VCaP (cell line): ENCODE measurements around the gene STIP1.

Experiments
- H3K27ac ChIP-seq: fragments of 450-650 bp; 2 replicates; pipeline ENCODE4 v1.5.1; 2017
- TF ChIP-seq, protein P1 (sequence below): fragments of 450-650 bp; conservative IDR thresholded peaks from 2 replicates; pipeline ENCODE4 v1.5.1; 2017; ENCODE audit warnings: mild to moderate bottlenecking, moderate library complexity

Gene STIP1

DNA sequence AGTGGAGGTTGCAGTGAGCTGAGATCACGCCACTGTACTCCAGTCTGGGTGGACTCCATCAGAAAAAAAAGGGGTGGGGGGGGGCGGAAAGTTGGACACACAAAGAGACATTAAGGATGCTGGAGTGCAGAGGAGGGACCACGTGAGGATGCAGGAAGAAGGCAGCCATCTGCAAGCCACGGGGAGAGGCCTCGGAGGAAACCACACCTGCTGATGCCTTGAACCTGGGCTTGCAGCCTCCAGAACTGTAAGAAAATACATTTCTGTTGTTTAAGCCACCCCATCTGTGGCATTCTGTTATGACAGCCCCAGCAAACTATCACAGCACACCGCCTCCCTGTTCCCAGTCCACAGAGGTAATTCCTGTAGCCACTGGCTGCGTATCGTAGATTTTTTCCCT is 9.2 kb upstream of the STIP1 start:
- TF ChIP-seq, protein P1, sequence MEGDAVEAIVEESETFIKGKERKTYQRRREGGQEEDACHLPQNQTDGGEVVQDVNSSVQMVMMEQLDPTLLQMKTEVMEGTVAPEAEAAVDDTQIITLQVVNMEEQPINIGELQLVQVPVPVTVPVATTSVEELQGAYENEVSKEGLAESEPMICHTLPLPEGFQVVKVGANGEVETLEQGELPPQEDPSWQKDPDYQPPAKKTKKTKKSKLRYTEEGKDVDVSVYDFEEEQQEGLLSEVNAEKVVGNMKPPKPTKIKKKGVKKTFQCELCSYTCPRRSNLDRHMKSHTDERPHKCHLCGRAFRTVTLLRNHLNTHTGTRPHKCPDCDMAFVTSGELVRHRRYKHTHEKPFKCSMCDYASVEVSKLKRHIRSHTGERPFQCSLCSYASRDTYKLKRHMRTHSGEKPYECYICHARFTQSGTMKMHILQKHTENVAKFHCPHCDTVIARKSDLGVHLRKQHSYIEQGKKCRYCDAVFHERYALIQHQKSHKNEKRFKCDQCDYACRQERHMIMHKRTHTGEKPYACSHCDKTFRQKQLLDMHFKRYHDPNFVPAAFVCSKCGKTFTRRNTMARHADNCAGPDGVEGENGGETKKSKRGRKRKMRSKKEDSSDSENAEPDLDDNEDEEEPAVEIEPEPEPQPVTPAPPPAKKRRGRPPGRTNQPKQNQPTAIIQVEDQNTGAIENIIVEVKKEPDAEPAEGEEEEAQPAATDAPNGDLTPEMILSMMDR = no peak

DNA sequence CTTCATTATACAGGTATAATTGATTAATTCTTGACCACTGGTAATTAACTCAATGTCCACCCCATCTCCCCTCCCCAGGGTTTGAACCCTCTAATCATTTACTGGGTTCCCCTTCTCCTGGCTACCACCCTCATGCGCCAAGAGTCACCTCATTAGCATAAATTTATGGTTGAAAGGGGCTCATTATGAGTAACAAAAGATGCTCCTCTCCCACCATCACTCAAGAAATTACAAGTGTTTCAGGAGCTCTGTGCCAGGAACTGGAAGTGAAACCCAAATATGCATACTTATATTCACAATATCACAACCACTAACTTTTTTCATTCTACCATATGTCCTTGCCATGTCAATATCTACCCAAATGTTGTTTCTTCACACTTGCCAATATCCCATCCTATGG is 7.8 kb upstream of the STIP1 start:
- H3K27ac ChIP-seq = no peak overlapping the region
- TF ChIP-seq, protein P1 = no peak

More for the DNA sequence above, 9.2 kb upstream of the STIP1 start:
- no peak overlapping the region for H3K27ac ChIP-seq

DNA sequence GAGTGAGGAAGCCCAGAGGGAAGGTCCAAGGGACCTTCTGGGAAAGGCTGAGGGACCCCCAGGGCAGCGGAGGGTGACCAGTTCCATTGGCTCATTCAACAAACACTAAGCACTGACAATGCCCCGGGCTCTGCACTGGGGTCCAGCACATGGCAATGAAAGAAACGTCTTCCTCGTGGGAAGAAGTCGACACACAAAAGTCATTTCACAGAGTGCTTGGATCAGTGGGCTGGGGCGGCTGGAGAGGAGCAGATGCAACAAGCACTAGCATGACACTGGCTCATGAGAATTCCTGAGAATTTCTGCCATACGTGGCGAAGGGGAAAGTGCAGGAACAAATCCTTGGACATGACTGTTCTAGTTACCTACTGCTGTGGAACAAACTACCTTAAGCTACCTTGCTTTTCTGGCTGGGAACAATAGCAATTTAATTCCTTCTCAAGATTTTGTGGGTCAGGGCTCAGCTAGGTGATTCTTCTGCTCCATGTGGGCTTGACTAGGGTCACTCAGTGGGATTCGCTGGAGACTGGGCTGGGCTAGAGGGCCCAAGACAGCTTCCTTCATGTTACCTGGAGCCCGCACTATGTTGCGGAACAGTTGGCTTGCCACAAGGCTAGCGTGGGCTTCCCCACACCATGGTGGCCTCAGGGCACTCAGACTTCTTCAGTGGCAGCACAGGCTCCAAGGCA is 6.9 kb upstream of the STIP1 start:
- TF ChIP-seq, protein P1 = no peak
- H3K27ac ChIP-seq = no peak overlapping the region

DNA sequence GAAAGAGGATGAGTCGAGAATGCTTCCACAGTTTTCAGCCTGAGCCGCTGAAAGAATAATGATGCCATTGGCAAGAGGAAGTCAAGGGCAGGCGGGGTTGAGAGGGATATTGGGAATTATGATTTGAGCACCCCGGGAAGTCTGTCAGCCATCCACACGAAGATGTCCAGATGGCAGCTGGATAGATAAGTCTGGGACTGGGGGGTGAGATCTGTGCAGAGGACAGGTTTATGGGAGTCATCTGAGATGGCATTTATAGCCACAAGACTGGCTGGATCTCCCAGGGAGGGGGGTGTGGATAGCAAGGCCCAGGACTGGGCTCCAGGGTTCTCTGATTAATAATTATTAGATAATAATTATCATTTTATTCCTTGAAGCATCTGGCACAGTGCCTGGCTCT is 5.1 kb upstream of the STIP1 start:
- peak overlapping the region; percentile 15; the same call in 1 of the 2 replicates for H3K27ac ChIP-seq
- TF ChIP-seq, protein P1 = no peak

DNA sequence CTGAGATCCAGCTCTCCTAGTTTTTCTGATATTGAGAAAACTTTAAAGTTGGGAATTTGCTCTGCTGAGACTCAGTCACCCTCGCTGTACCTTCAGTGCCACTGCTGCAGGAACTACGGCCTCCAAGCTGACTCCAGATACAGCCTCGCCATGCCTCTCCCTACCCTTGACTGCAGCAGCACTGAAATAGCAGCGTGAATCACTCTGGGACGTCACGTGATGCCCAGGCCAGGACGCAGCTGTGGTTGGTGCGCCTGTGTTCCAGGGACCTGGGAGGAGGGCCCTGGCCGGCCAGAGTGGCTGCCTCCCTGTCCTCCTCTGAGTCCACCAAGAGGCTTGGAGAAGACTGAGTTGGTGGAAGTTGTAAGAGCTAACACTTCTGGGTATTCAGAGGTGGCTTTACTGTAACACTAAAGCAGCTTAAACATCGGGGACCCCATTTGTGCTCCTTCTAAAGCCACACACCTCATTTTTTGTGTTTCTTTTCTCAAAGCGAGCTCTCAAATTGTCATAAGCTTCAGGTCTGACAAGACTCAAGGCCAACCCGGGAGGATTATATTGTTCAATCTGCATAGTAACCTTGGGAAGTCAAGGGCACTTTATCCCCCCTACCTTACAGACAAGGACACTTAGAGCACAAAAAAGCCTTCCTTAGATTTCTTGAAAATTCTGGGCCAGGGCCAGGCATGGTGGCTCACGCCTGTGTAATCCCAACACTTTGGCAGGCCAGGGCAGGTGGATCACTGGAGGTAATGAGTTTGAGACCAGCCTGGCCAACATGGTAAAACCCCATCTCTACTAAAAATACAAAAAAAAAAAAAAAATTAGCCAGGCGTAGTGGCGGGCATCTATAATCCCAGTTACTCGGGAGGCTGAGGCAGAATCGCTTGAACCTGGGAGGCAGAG is 4.2 kb upstream of the STIP1 start:
- H3K27ac ChIP-seq = peak overlapping the region; percentile 15
- TF ChIP-seq, protein P1 = no peak

DNA sequence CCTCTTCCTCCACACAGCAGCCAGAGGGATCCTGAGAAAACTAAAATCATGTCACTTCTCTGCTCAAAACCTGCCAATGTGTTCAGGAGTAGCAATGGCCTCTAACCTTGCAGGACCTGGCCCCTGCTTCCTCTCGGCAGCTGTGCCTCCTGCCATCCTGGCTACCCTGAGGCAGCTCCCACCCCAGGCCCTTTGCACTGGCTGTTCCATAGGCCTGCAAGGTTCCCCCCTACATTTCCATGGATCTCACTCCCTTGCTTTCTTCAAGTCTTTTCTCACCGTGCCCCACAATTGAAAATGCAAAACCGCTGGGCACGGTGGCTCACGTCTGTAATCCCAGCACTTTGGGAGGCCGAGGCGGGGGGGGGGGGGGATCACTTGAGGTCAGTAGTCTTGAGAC is 2.1 kb upstream of the STIP1 start:
- no peak overlapping the region for H3K27ac ChIP-seq
- TF ChIP-seq, protein P1 = no peak

DNA sequence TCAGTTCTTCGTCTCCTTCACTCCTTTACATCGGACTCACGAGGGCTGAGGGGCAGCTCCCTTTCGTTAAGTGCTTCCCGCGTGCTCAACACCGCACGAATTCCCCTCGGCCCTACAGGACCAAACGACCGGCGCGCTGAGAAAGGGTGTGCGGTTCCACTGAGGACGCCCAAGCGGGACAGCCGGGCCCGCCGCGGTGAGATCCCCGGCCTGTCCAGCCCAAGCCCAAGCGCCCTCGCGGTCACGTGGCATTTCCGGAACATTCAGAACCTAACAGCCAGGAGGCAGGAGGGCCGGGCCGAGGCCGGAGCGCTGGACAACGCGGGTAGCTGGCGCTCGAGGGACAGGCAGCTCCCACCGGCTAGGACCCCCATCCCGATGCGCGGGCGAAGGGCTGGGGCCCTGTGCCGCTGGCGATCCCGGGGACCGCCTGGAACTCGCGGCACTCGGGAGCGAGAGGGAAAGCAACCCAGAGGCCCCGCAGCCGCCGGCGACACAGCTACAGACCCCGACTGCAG is 737 bp upstream of the STIP1 start:
- no peak overlapping the region for H3K27ac ChIP-seq
- TF ChIP-seq, protein P1 = no peak; the same call in 1 of the 2 replicates
